ENCODE measurements around the gene LRRD1.
"Not testable (repeated sequence)": the region's sequence is repeated elsewhere in the genome, so short reads cannot be mapped to it uniquely, and the experiment has no call there.

The LRRD1 gene

GRCh38 chr7:92142791-92143190, 36.2 kb downstream of the LRRD1 start:
- DNase-seq (ENCODE audit: low read depth in 2 of 2, low spot score in 1 of 2): not testable (repeated sequence)

- no peak for DNase-seq (ENCODE audit: low read depth in 2 of 2, low spot score in 1 of 2)
Observed at GRCh38 chr7:92141161-92141560, 37.8 kb downstream of the LRRD1 start.

DNA sequence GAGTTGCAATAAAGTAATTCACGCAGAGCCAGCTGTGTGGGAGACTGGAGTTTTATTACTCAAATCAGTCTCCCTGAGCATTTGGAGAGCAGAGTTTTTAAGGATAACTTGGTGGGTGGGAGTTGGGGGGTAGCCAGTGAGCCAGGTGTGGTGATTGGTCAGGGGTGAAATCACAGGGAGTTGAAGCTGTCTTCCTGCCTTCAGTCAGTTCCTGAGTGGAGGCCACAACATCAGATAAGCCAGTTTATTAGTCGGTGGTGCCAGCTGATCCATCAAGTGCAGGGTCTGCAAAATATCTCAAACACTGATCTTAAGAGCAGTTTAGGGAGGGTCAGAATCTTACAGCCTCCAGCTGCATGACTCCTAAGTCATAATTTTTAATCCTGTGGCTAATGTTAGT, 41.4 kb downstream of the LRRD1 start:
- DNase-seq (ENCODE audit: low read depth in 2 of 2, low spot score in 1 of 2): no peak

DNA sequence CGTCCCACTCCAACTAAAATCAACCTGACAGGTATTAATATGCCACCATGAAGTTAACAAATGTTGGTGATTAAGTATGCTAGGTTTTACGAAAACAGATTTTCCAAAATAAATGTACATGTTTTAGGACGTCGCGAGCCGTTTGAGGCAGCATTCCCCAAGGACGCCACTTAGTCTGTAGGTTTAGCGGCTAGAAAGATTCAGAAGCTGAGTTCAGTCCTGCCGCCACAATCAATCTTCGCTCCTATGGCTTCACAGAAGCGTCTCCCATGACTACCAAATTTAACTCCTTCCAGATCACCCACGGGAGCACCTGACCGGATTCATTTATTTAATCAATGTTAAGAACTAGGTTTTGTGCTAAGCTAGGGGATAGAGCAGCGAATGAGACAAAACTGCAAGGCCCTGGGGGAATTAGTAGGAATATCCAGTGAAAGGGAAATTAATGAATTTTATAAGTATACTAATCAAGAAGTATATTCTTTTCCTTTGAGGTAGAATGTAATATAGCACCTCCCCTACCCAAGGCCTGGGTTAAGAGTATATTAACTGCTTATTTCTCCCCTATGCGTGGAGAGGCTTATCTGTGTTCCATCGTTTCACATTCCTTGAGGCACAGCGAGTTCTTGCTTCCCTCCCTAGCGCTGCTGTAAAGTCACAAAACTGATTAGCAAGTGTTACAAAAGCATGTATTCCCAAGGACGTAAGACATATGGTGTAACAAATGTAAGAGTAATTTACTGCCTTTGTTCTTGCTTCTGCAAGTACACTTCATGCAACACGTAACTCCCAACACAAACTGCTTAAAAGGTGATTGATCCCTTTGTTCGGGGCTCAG, 43.7 kb downstream of the LRRD1 start:
- DNase-seq (ENCODE audit: low read depth in 2 of 2, low spot score in 1 of 2): no peak

DNA sequence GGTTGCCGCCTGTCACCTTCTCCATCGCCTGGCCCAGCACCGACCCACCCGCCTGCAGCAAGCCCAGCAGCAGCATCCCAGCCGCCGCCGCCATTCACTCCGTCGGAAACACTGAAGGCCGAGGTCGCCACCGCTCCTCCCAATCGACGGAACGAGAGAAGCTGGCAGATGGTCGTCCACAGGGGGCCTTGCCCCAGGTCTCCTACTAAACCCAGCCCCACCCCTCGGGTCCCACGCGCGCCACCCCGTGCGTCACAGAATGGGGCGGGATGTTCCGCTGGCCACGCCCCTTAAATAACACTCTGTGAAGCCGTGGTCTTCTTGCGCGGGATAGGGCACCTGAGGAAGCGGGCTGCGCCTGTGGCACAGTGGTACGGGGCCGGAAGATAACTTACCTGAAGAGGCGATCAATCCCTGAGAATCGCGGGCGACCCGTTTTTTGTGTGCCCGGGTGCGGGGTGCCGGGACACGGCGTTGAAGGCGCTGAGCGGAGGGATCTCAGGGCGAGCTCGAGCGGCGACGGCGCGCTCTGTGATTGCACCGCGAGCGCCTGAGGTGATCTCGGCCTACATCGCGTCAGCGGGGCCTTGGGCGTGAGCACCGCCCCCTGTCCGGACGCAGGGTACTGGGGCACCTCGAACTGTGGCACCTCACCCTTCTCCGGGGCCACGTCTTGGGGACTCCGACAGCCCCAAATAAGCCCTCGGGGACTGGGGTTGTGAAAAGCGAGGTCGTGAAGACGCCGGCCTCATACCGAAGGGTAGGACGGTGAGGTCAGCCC, 44.5 kb downstream of the LRRD1 start, which contains the start of gene CYP51A1:
Gene CYP51A1, minus strand, starts transcription at position 207 of the 781 bp plus-strand sequence. Its CDS starts 113 bp downstream, at position 94.
- peak; percentile 90 to 92 for DNase-seq (ENCODE audit: low read depth in 2 of 2, low spot score in 1 of 2)

DNA sequence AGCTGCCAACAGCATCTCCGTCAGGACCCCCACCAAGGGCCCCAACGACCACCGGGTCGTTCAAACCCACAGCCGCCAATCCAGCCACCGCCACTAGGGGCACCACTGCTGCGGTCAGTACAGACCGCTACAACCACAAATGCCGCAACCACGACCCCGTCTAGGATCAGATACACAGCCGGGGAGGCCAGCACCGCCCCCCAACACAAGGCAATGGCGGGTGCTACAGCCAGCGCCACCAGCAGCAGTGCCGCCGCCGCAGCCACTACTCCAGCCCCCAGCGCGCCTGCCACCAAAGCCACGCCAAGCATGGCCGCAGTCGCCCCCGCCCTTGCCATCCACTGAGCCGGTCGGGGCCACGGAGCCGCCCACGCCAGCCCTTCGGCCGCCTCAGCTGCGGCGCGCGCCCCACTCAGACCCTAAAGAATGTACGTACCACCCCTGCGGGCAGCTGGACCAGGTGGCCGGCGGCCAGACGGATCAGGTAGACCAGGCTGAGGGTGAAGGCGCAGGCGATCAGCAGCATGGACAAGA, 45.1 kb downstream of the LRRD1 start:
- DNase-seq (ENCODE audit: low read depth in 2 of 2, low spot score in 1 of 2): peak; percentile 21 to 40

GRCh38 chr7:92133133-92133736, 45.7 kb downstream of the LRRD1 start:
- DNase-seq (ENCODE audit: low read depth in 2 of 2, low spot score in 1 of 2): no peak

GRCh38 chr7:92131764-92132330, 47.1 kb downstream of the LRRD1 start:
- no peak for DNase-seq (ENCODE audit: low read depth in 2 of 2, low spot score in 1 of 2)

DNA sequence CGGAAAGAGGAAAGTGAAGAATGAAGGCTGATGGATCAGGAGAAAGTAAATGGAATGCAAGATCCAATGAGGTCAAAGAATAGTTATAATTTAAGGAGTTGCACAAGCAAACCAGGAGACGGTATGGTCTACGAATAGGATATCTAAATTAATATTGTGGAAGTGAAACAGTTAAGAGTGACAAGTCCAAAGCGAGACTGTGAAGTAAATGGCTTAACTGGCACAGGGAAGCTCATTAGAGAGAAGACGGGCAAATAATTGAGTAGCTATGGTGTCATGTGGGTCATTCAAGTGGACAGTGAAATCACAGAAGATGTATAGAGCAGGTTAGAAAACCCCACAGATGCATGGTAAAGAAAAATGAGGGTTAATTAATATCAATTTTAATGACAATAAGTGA, 47.8 kb downstream of the LRRD1 start:
- no peak for DNase-seq (ENCODE audit: low read depth in 2 of 2, low spot score in 1 of 2)

- DNase-seq (ENCODE audit: low read depth in 2 of 2, low spot score in 1 of 2): no peak
Observed at GRCh38 chr7:92121681-92122080, 57.3 kb downstream of the LRRD1 start.

- no peak for DNase-seq (ENCODE audit: low read depth in 2 of 2, low spot score in 1 of 2)
Observed at GRCh38 chr7:92119213-92119759, 59.7 kb downstream of the LRRD1 start.

- DNase-seq (ENCODE audit: low read depth in 2 of 2, low spot score in 1 of 2): no peak
Observed at GRCh38 chr7:92116949-92117348, 62.0 kb downstream of the LRRD1 start.

- DNase-seq (ENCODE audit: low read depth in 2 of 2, low spot score in 1 of 2): no peak
Observed at GRCh38 chr7:92115821-92116220, 63.1 kb downstream of the LRRD1 start.

DNA sequence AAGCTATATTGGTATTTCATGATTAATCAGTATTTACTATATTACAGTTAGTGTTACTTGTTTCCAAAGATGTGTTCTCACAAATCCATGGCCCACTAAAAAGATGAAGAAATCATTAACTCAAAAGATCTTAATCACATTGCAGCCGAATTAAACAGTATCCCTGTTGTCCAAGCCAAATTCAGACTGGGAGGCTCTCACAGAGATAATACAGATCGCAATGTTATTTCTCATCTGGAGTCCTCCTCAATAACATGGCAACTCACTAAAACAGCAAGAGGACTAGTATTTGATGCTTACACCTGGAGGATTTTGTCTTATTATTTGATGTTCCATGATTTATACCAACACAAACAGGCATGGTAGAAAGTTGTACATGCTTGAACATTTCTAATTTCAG, 68.1 kb downstream of the LRRD1 start:
- no peak for DNase-seq (ENCODE audit: low read depth in 2 of 2, low spot score in 1 of 2)

DNA sequence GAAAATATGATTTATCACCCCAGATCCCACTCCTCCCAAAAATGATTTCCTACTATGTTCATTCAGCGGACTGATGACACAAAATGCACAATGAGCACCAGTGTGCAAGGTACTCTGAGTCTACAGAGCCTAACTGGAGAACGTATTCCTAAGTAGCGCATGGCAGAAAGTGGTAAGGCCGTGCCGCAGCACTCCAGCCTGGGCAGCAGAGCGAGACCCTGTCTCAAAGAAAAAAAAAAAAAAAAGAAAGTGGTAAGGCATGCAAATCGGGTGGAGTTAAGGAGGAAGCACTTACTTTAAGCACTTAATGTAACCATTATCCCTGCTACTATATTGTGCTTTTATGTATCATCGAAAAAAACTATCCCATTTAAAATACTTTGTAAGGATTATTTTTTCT, 70.1 kb downstream of the LRRD1 start:
- DNase-seq (ENCODE audit: low read depth in 2 of 2, low spot score in 1 of 2): no peak

- not testable (repeated sequence) for DNase-seq (ENCODE audit: low read depth in 2 of 2, low spot score in 1 of 2)
Observed at GRCh38 chr7:92102862-92103261, 76.1 kb downstream of the LRRD1 start.

DNA sequence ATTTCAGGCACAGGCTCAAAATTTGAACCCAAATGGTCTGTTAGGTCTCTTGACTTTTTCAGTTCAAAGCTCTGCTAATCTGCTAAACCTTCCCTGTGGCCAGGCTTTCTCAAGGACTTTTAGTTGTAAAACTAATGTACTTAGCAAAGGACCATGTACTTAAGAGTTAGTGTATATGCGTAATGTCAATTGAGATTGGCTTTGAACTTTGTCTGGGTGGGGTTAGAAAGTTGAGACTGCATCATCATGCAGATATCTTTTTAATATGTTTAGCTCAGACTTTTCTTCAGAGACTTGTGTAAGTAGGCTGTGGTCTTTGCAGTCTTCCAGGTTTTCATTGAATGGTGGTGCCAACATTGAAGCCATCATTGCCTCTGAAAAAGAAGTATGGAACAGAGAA, 78.4 kb downstream of the LRRD1 start:
- no peak for DNase-seq (ENCODE audit: low read depth in 2 of 2, low spot score in 1 of 2)

DNA sequence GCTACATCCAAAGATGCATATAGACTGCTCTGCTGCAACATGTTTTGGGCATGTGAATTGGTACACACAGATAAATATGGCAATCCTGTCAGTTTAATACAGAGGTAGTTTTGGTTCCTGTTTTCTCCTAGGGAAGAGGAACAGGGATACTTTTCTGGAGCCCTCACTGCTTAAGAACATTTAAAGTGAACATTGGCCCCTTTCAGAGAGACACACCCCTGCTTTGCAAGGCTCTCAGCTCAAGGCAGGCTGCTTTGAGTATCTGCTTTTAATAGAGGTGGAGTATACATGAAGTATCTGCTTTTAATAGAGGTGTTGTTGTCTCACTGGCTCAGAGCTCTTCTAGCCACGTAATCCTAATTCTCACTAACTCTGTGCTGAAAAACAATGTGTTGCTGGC, 83.6 kb downstream of the LRRD1 start:
- DNase-seq (ENCODE audit: low read depth in 2 of 2, low spot score in 1 of 2): no peak
